PFSK-1 (cell line): Measurements from ENCODE around the gene FOXO1.

Experiments used
- POLR2AphosphoS5 ChIP-seq: IDR thresholded peaks from 2 replicates; pipeline ENCODE4 v1.6.1; 2012; ENCODE audit warnings: low read depth, mild to moderate bottlenecking, control low read depth, low read length, moderate library complexity
- REST ChIP-seq, 2 experiments: IDR thresholded peaks; 2 replicates each; pipeline versions ENCODE4 v1.6.1 to v1.8.0; 2011 to 2012; ENCODE audit warnings: low read depth in 2 of 2, low read length in 2 of 2, control low read depth in 1 of 2, inconsistent platforms in 1 of 2, mild to moderate bottlenecking in 1 of 2, moderate library complexity in 1 of 2; ENCODE audit not compliant: insufficient read depth in 1 of 2
- SIN3A ChIP-seq: IDR thresholded peaks from 2 replicates; pipeline ENCODE4 v1.6.1; 2012; ENCODE audit warnings: mild to moderate bottlenecking, low read length, moderate library complexity, borderline replicate concordance; ENCODE audit not compliant: insufficient read depth
- TAF1 ChIP-seq: IDR thresholded peaks from 2 replicates; pipeline ENCODE4 v1.6.1; 2012; ENCODE audit warnings: low read length, control low read depth, borderline replicate concordance; ENCODE audit not compliant: insufficient read depth

GRCh38 chr13:40677064-40677463, 10.6 kb upstream of the FOXO1 start:
- TF ChIP-seq REST (IDR thresholded peaks at IDR 0.05; ENCODE audit: insufficient read depth in 1 of 2, low read depth in 2 of 2, low read length in 2 of 2) (no peak), POLR2AphosphoS5 (no peak), TAF1 (no peak), SIN3A (no peak)
